Mucosa of descending colon (tissue), 3 donors: ENCODE measurements around the gene SPDYE4. TPM values are rescaled to one million over a fixed set of nuclear protein-coding genes. Genes with fewer than 3 reads are reported as not detected.

Source experiments
- ATAC-seq: fragments of 200-7000 bp; cut with Tn5 transposase; one replicate; pipeline ENCODE4 v1.9.1; 2020; ENCODE audit warnings: mild to moderate bottlenecking, moderate library complexity
- DNase-seq, 3 donors: peaks; one replicate each; pipeline ENCODE4 v3.0.0-alpha.2; 2020
- H3K36me3 ChIP-seq: fragments of 200-600 bp; one replicate; pipeline ENCODE4 v1.8.0; 2021; ENCODE audit warnings: low read depth, mild to moderate bottlenecking
- H3K4me1 ChIP-seq: fragments of 200-600 bp; one replicate; pipeline ENCODE4 v1.8.0; 2021; ENCODE audit warnings: low read depth, mild to moderate bottlenecking
- H3K4me3 ChIP-seq: fragments of 200-600 bp; one replicate; pipeline ENCODE4 v1.8.0; 2021; ENCODE audit warnings: mild to moderate bottlenecking
- H3K9me3 ChIP-seq: fragments of 200-600 bp; one replicate; pipeline ENCODE4 v1.8.0; 2021; ENCODE audit warnings: mild to moderate bottlenecking
- CTCF ChIP-seq: fragments of 200-600 bp; IDR thresholded peaks from one replicate; pipeline ENCODE4 v1.8.0; 2022; ENCODE audit warnings: antibody characterized with exemption, mild to moderate bottlenecking
- intact Hi-C, 2 donors: fragments of 100-400 bp; cut with DNase I in 1 of 2; cut with micrococcal nuclease in 1 of 2; formaldehyde crosslinking; loops; one replicate each; pipeline versions ENCODE4 v1.11.0 to v1.11.1; 2022; cut with DNase I, micrococcal nuclease
- total RNA-seq, 3 donors: library from RNA; stranded (reverse); fragmentation: NEBNext Ultra II Directional in 2 of 3; extraction: Animal tissue kit (Norgen Biotek cat#: 25700) in 2 of 3; gene quantifications; one replicate each; pipeline versions ENCODE4 v1.2.1 to v1.2.4, GENCODE V29; 2021 to 2023
- donor health status: DM: no; HTN: no; CAD: no; lungs with moderate emphysema.
- donor health status: DM: no; HTN: no; CAD: no.
- donor health status: DM: no; HTN: yes; CAD: no.

The SPDYE4 gene
- total RNA-seq, 3 donors from 2014 or later = not detected

DNA sequence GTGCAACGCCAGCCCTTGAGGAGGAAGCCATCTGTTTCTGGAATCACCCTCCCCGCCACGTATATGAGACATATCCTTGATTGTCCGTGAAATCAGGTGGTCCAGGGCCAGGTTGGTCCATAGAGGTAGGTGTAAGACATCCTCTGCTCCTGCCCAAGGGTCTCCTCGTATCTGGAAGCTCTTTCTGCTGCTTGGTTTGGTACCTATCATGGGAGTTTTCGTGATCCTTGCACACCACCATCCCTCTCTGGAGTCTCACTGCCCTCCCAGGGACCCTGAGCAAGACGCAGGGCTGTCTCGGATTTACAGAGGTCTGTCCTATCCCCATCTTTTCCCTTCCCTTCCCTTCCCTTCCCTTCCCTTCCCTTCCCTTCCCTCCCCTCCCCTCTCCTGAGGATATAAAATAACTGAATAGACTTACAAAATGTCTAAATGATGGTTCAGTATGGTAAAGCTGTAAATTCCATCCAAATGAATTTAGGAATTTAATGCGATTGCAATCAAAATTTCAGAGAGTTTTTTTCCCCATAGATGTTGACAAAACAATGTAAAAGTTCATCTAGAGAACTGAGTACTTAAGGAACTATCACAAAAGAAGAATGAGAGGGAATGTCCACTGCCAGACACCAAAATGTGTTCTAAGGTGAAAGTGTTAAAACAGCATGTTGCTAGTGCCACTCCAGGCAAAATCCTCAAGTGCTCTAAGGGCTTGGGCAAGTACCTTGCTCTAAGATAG is 11.7 kb downstream of the SPDYE4 start:
- intact Hi-C loops = loop anchor here in 1 of 2 donors (5.0 to 10.0 kb wide), 2 partner anchors 174 to 332 kb away; no protein-coding TSS in a partner anchor
- Histone ChIP-seq H3K4me3 (no peak overlapping the region), H3K4me1 (peaks cover 3% of the 10 kb centered on the region), H3K36me3 (no peaks in the 10 kb centered on the region), H3K9me3 (no peaks in the 10 kb centered on the region)
- DNase-seq = no peak
- no peak for TF ChIP-seq CTCF
- no peak for ATAC-seq

- Histone ChIP-seq H3K4me1 (peaks cover 3% of the 10 kb centered on the region), H3K36me3 (no peaks in the 10 kb centered on the region), H3K4me3 (peak overlapping the region; percentile 19), H3K9me3 (no peaks in the 10 kb centered on the region)
- peak; percentile 76 for TF ChIP-seq CTCF
- peak; percentile 87 for ATAC-seq
- intact Hi-C loops = loop anchor here in 1 of 2 donors (5.0 to 10.0 kb wide), 2 partner anchors 174 to 331 kb away; no protein-coding TSS in a partner anchor
- DNase-seq = peak; percentile 78 to 80 (median 79)
These were observed 12.5 kb downstream of the SPDYE4 start for GRCh38 chr17:8745586-8746500.

DNA sequence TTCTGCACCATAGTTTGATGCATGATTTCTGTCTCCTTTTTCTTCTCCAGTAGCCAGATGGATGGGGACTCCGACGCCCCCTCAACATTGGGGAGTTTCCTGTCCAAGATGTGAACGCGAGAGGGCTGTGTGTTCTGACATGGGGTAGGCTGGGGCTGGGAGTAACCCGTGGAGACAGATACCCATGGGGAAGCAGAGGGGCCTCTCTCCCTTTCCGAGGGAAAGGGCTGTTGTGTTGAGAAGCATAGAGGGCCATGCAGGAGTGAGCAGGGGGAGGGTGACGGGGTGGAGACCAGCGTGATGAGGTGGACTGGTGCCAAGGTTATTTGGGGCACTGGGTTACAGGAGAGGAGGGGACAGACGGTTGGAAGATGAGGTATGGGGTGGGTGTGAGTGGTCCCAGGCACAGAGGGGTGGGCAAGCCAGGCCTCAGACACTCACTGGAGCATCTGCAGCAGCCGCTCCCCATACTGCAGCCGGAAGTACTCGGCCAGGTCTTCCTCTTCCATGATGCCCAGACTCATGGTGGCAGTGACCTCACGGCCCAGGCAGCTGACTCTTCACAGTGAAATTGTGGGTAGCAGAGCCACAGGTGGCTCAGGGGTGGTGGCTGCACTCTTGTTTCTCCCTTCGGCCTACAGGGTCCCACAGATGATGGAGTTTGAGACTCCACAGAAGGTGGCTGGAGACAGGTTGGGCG is 14.1 kb downstream of the SPDYE4 start:
- H3K4me1 ChIP-seq = peaks cover 3% of the 10 kb centered on the region
- TF ChIP-seq CTCF = no peak
- no peak for DNase-seq
- H3K4me3 ChIP-seq = no peak overlapping the region
- H3K36me3 ChIP-seq = no peaks in the 10 kb centered on the region
- no peak for ATAC-seq
- H3K9me3 ChIP-seq = no peaks in the 10 kb centered on the region
- intact Hi-C loops = loop anchor here in 1 of 2 donors (10.0 kb wide), 1 partner anchor 329 kb away; no protein-coding TSS in a partner anchor

GRCh38 chr17:8742819-8743218 is 15.5 kb downstream of the SPDYE4 start:
- DNase-seq = peak in 1 of 3 donors; percentile 16
- no peak overlapping the region for H3K4me3 ChIP-seq
- no peak for TF ChIP-seq CTCF
- no peaks in the 10 kb centered on the region for H3K9me3 ChIP-seq
- no peaks in the 10 kb centered on the region for H3K36me3 ChIP-seq
- intact Hi-C loops = loop anchor here in 1 of 2 donors (10.0 kb wide), 1 partner anchor 328 kb away; no protein-coding TSS in a partner anchor
- H3K4me1 ChIP-seq = peaks cover 3% of the 10 kb centered on the region
- ATAC-seq = peak; percentile 25

DNA sequence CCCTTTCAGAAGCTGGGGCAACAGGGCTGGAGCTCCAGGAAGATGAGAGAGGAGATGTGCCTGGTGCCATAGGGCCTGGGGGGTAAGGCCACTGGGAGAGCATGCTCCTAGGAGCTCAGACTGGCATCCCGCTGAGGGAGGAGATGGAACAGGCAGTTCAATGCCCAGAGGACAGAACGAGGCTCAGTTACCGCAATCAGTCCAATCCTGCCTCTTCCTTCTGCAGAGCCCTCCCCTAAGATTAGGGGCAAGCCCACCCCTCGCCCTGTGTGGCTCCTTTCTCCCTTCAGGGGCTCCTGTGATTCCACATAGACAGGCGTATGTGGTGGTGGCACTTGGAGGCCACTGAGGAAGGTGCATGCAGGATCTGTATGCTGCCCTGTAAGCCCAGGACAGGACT is 16.1 kb downstream of the SPDYE4 start:
- Histone ChIP-seq H3K4me3 (no peak overlapping the region), H3K4me1 (peaks cover 3% of the 10 kb centered on the region), H3K9me3 (no peaks in the 10 kb centered on the region), H3K36me3 (no peaks in the 10 kb centered on the region)
- intact Hi-C loops = loop anchor here in 1 of 2 donors (10.0 kb wide), 1 partner anchor 327 kb away; no protein-coding TSS in a partner anchor
- ATAC-seq (no peak), DNase-seq (no peak)
- TF ChIP-seq CTCF = no peak
